HG03103 (cell line): ENCODE measurements around the gene COA3.

Source experiments
- ATAC-seq: cut with Tn5 transposase; IDR thresholded peaks from one replicate; pipeline ENCODE4 v1.9.1; 2021; ENCODE audit warnings: low read depth; ENCODE audit not compliant: unreplicated experiment

The COA3 gene

DNA sequence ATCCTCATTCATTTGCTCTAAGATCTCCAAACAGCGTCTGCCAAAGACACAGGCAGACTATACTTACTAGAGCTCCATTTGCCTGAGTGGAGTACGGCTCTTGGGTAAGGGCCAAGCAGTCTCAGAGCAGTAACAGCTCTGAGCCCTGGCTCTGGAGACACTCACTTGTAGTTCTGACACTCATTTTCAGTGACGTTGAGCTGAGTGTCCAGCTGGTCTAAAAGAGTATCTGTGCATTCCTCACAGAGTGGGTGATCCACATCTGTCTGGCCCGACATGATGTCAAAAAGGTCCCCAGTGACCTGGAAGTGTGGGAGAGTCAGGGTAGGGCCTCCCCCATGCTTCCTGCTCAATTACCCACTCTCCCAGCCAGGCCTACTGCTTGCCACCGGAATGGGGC is 19.9 kb upstream of the COA3 start:
- no peak for ATAC-seq

DNA sequence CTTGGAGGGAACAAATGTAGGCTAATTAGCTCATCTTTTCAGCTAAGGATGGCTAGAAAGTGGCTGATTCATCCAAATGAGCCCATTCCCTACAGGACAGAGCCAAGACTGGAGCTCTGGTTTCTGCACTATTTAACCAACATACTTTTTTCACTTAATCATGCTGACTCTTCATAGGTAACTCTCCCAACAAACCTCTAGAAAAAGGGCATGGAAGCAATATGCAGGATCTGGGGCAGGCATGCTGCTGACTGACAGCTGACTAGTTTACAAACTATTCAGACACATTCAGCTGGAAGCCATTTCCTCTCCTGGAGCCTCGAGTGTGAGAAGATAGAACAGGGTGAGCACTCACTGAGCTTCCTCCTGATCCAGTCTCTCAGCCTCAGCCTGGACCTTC is 19.4 kb upstream of the COA3 start:
- no peak for ATAC-seq

DNA sequence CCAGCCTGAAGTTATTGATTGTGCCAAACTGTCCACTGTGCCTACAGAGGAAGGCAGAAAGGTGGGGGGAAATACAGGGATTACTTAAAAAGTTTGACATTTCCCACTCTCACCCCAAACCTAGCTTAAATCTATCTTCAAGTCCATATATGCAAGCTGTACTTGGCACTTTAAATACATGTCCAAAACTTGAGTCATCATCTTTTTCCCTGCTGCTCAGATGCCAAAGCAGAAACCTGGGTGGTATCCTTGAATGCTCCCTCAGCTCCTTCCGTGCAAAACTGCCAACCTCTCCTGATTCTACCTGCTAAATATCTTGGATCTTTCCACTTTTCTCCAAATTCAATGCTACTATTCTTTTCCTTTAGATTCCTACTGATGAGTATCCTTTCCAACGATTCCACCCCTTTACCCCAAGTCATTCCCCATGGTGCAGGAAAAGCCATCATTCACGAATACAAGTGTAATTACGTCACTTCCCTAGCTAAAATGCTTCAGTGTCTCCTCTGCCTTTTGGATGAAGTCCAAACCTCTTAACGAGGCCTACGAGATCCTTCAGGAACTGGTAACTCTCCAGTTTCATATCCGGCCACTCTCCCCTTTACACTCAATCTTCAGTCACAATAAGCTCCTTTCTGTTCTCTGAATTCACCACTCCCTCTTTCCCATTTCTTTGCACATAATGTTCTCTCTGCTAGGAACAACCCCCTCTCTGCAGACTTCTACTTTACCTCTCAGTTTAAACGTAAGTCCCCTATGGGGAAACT is 16.3 kb upstream of the COA3 start:
- no peak for ATAC-seq

DNA sequence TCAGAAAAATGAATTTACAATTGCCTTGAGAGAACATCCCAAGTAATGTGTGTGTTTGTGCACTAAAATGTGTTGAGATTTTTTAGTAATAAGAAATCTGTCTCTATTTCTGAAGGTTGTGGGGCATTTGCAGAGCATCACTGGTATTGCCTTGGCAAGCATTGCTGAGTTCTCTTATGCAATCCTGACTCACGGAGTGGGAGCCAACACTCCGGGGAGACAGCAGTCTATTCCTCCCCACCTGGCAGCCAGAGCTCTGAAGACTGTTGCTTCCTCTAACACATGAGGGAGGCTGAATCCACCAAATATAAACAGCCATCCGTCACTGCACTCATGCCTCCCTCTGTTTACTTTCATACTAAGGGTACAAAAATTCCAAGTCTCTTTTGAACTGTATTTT is 10.7 kb upstream of the COA3 start:
- no peak for ATAC-seq

DNA sequence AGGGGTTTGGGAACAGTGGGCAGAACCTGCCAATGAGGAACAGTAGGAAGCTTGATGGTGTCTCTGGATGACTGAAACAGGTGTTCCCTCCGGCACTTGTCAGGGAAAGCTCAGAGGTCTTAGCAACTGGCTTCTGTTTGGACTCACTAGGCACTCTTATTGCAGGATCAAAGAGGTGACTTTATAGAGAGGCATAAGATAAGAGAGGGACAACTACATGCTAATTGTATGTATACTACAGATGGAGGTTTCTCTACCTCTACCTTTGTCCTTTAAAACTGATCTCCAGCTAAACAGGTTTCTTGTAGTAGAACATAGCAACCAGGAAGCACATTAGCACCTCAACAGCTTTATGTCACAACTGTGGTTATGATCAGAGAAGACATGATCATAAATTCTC is 7.7 kb upstream of the COA3 start:
- ATAC-seq = no peak

DNA sequence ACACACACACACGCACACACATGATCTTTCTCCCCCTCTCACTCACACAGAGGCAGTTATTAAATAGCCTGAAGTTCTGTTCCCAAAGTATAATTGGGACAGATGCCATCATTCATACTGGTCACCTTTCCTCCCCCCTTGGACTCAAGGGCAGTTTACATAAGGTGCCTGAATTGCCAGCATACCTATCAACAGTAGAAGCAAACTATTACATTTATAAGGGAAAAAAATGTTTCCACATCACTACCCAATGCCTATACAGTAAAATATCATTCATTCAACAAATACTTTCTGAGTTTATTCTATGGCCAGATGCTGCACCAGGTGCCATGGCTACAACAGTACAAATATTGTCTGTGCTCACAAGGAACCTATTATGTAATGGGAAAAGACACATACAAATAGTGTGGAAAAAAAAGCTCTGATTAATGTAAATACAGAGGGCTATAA is 6.4 kb upstream of the COA3 start:
- no peak for ATAC-seq

DNA sequence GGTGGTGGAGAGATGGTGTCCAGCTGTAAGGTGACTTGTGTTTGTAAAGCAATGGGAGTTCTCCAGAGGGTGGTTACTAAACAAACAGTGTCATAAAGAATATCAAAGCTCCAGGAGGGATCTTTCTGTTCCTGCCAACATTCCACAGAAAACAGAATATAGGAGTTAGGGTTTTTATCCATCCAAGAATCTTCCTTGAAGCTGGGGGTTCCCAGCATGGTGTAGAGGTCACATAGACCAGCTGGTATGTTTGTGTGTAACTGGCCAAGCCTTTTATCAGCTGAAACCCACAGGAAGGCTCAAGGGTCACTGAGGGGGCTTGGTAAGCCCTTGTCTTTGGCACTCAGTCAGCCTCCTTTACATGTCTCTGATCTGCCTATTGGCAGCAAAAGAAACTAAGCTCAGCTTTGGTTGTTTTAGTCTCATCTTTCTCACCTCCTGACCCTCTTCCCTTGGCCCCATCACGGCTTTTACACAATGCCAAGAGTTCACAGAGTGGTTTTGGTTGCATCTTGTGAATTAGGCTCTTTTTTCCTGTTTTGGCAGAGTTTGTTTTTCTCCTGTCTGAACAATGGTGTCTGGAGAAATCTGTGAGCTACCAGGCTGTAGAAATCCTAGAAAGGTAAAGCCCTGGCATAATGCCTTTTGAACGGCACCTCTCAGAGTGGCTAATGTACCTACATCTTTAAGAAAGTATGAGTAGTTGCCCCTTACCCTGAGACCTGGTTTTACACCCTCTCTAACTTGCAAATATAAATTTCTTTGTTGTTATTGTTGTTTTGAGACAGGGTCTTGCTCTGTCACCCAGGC is 4.8 kb upstream of the COA3 start:
- no peak for ATAC-seq

DNA sequence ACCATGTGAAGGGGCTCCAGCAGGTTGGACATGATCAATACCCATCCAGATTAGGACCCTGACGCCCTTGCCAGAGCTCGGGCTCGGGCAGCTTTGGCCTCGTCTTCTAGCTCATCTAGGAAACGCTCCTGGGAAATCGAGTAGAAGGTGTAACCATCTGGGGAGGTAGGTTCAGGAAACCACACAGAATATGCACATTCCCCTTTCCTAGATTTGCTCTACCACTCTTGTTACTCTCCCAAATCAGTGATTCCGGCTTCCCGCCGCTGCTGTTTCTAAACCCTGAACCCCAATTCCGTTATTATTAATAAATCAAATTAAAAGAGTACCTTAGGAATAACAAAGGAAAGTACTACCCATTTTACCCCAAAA is 507 bp downstream of the COA3 start:
- no peak for ATAC-seq

DNA sequence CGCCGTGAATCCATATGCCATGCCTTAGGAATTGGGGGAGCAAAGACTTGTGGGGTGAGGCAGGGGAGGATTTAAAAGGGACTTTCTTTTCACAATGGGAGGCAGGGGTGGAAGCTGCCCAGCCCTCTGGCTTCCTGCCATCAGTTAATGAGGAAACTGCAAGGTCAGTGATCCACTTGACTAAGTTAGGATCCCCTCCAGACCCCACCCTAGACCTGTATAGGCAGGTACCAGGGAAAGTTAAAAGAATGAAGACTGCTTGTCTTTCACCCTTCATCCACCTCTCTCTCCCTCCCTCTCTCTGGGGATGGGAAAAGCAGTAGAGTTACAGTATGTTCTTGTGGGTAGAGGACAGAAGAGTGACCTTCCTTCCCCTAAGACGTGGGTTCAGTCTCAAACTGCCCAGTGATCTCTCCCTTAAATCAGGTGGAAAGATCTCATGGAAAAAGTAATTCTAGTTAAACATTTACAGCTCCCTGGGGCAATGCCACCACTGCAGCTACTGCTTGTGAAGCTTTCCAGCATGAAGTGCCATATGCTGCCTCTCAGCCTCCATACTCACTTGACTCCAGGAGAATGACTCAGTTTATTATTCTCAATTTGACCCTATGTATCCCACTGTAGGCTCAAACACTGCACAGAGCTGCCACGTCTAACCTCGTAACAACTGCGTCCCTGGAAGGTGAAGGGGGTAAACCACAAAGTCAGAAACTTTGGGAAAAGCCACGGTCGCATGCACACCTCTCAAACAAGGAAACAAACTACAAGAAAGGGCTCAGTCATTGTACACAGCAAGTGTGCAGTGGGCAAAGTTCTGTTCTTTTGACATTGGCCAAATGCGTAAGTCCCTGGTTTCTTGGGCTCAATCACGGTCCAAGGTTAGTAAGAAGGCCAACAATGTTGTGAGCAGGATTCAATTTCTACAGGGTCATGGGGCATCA is 1.2 kb downstream of the COA3 start:
- no peak for ATAC-seq

DNA sequence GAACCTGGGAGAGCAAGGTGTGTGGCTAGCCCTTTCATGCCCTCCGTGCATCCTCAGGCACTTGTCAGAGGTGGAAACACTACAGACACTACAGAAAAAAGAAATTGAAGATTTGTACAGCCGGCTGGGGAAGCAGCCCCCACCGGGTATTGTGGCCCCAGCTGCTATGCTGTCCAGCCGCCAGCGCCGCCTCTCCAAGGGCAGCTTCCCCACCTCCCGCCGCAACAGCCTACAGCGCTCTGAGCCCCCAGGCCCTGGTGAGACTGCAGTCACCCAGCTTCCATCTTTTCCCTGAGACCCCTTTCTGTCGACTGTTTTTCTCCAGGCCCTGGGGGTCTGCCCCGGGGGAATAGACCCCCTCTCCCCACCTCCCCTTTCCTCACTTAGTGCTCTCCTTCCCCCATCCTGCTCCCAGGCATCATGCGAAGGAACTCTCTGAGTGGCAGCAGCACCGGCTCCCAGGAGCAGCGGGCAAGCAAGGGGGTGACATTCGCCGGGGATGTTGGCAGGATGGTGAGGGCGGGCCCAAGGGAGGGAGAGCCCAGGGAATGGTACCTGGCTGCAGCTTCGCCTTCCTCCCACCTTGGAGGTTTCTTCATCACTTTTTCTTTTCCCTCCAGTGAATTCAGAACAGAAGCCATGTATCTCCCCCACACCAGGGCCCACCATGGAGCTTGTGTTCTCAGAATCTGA is 2.3 kb downstream of the COA3 start:
- ATAC-seq = no peak

DNA sequence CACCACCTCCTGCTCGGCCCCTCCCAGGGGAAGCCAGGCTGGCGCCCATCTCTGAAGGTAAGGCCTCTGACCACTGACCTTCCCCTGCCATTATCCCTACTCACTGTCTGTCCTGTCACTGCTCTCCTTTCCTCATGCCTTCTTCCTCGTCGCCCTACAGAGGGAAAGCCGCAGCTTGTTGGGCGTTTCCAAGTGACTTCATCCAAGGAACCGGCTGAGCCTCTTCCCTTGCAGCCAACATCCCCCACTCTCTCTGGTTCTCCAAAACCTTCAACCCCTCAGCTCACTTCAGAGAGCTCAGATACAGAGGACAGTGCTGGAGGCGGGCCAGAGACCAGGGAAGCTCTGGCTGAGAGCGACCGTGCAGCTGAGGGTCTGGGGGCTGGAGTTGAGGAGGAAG is 3.0 kb downstream of the COA3 start:
- ATAC-seq = no peak

DNA sequence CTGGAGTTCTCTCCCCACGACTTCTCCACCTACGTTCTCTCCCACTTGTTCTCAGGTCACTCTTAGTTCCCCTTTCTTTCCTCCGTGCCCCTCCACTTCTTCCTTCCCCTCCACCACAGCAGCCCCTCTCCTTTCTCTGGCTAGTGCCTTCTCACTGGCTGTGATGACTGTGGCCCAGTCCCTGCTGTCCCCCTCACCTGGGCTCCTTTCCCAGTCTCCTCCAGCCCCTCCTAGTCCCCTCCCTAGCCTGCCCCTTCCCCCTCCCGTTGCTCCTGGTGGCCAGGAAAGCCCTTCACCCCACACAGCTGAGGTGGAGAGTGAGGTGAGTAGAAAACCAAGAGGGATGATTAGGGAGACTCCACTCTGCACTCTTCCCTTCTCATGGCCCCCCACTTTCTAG is 3.4 kb downstream of the COA3 start:
- ATAC-seq = no peak

DNA sequence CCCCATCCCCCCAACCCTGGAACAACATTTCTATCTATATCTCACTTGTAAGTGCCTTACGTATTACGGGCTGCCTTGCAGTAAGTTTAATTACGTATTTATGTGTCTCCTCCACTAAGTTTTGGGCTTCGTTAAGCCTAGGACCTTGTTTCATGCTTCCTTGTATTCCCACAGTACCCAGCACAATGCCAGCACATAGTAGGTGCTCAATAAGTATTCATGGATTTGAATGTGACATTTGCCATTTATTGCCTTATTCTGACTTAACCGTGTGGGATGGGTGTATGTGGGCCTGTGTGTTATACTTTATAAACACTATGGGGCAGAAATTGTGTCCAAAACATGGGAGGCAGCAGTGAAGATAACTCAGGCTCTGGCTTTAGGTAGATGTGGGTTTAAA is 6.0 kb downstream of the COA3 start:
- no peak for ATAC-seq

DNA sequence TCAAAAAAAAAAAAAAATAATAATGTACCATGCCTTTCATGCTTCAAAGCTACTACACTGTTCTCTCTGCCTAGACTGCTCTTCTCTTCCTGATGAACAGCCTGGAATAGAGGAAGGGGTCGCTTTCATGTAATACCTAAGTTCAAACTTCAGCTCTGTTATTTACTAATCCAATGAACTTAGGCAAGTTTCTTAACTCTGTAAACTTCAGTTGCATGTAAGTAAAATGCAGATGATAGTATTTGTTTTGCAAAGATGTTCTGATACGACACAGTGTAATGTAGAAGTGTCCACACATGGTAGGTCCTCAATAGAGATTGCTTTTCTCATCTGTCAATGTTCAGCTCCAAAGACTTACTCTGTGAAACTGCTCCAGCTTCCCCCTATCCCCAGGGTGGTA is 6.6 kb downstream of the COA3 start:
- no peak for ATAC-seq

DNA sequence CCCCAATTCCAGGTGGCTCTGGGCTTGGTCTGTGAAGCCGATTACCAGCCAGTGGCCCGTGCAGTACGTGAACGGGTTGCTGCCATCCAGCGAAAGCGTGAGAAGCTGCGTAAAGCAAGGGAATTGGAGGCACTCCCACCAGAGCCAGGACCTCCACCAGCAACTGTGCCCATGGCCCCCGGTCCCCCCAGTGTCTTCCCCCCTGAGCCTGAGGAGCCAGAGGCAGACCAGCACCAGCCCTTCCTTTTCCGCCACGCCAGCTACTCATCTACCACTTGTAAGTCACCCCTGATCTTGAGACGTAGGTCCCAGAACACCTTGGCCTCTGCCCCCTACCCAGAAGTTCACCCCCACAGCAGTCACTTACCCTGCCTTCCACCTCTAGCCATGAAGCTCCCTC is 11.2 kb downstream of the COA3 start:
- ATAC-seq = no peak

DNA sequence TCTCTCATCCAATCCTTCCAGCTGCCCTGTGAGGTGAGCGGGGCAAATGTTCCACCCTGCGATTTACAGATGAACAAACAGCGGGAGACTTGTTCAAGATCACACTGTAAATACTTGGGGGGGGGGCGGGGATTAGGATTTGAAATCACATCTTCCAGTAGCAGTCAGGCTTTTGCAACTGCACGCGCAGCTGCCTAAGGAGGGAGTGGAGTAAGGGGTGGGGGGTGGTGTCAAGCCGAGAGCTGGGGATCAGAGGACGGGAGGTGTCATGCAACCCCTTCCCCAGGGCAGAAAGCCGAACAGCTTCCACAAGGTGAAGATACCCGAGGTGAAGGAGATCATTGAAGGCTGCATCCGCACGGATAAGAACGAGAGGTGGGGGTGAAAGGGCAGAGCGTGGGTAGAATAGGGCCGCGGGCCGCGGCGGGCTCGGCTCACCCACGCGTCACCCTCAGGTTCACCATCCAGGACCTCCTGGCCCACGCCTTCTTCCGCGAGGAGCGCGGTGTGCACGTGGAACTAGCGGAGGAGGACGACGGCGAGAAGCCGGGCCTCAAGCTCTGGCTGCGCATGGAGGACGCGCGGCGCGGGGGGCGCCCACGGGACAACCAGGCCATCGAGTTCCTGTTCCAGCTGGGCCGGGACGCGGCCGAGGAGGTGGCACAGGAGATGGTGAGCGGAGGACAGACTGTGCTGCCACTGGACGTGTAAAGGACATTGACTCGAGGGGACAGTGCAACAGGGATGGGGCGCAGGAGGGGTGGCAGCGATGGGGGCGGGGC is 13.5 kb downstream of the COA3 start:
- no peak for ATAC-seq

DNA sequence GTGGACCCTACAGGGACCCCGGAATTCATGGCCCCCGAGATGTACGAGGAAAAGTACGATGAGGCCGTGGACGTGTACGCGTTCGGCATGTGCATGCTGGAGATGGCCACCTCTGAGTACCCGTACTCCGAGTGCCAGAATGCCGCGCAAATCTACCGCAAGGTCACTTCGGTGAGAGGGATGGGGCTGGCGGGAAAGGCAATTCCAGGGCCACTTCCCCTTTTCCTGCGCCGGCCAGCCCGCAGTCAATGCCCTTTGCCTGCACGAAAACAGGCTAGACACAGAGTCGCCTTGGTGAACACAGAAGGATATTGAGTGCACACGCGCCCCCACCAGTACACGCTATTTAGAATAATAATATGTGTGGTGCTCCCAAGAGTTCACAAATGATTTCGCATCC is 14.1 kb downstream of the COA3 start:
- no peak for ATAC-seq

DNA sequence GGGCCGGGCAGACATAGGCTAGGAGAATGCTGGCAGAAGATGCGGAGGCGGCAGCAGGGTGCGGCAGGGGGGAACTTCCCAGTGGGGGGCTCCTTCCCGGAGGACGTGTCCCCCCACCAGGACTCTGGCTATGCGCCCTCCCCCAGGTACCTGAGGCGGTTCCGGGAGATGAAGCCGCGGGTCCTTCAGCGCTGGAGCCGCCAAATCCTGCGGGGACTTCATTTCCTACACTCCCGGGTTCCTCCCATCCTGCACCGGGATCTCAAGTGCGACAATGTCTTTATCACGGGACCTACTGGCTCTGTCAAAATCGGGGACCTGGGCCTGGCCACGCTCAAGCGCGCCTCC is 14.7 kb downstream of the COA3 start:
- no peak for ATAC-seq

DNA sequence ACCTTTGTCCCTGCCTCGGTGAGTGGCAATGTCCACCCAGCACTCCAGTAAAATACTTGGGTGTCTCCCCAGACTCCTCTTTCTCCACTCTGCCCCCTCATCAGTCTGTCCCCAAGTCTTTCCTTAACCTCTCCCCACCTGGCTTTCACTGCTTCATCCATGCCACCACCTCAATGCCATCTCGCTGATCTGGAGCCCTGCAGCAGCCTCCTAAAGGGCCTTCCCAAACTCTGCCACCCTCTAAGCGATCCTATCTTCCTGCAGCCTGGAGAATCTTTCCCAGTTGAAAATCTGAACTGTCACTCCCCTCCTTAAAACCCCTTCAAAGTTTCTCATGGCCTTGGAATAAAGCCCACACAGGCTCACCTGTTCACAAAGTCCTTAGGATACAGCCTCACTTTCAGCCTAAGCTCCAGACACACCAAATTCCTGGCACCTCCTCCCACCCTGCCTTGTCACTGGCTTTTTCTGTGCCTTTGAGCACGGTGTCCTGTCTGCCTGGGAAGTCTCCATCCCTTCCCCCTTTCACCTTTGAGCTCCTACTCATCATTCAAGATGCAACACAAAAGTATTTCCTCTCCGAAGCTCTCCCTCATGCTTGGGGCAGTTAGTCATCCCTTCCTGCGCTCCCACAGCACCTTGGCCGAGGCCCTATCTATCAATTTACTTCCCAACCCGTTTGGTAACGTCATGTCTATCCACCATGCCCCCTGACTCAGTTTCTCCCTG is 15.3 kb downstream of the COA3 start:
- no peak for ATAC-seq
